Activated T-cell treated with anti-CD3 and anti-CD28 coated beads, Interleukin-2, amount 50 U/mL, for 48 hours (primary cell): Measurements from ENCODE around the gene PI4KA.

Experiments used
- DNase-seq, 2 experiments: peaks; one replicate each; pipeline ENCODE4 v3.0.0-alpha.2; 2020

Gene PI4KA

DNA sequence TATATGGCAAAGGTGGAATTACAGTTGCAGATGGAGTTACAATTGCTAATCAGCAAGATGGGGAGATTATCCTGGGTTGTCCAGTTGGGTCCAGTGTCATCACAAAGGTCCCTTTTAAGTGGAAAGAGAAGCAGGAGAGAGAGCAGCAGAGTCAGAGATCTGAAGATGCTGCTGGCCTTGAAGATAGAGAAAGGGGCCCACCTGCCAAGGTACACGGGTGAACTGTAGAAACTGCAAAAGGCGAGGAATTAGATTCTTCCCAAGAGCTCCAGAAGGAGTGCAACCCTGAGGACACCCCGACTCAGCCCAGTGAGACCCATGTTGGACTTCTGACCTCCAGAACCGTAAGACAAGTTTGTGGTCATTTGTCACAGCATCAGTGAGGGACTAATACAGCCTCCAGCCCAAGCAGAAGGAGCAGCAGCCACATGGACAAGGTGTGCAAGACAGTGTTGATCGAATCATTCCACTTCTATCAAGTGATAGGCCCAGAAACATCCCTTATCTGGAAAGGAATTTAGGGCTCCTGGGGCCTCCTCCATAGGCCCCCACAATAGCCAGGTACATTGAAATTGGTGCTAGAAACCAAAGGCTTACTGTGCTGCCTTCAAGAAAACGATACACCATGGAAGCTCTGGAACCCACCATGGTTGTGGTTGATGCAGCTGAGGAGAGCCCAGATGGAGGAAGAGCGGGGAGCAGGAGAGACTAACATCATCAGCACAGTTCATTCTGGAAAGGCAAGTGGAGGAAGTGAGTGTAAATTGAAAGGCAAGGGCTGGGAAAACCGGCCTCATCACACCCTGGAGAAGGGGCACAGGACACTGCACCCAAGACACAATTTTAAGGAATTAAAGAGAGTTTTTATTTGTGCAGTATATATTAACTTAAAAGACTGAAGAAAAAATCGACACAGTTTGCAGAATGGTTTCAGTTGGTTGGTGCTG is 23.5 kb upstream of the PI4KA start:
- no peak for DNase-seq

DNA sequence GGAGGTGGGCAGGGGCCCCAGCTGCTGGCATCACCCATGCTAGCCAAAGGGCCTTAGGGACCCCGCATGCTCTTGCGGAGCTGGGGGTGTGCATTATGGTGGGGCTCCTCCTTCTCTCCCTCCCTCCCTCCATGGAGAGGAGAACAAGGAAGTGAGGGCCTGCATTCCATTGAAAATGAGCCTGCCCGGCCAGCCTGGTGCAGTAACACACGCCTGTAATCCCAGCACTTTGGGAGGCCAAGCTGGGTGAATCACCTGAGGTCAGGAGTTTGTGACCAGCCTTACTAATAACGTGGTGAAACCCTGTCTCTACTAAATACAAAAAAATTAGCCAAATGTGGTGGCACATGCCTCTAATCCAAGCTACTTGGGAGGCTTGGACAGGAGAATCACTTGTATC is 22.6 kb upstream of the PI4KA start:
- no peak for DNase-seq

DNA sequence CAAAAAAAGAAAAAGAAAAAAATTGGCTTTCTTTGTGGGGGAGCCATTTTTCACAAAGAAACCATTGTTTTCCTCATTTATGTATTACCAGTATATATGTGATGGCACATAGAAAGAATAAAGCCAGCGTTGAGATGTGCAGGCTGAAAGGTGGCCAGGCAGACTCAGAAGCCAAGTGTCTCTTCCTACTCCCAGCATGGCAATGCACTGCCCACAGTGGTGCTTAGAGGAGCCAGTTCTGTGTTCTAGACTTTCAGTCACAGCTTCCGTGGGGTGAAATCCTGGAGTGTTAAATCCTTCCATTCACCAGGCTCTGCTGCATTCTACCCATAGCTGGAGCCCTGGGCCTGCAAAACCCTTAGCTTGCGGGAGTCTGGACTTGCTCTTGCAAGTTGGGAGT is 19.1 kb upstream of the PI4KA start:
- DNase-seq: no peak

DNA sequence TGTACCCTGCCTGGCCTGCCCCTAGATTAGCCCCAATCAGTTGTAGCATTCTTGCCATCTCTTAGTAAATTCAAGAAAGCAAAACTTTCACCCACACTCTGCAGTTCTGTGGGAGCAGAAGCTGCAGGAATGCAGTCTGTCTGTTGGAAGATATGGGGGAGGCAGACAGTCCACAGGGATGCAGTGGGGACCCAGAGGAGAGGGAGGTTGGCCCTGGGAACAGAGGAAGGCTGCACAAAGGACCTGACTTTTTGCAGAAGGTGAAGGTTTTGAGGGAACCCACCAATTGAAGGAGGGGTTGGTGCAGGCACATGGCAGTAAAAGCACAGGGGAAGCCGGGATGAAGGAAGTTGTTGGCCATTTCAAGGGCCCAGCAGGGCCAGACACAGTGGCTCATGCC is 16.7 kb upstream of the PI4KA start:
- DNase-seq: no peak

DNA sequence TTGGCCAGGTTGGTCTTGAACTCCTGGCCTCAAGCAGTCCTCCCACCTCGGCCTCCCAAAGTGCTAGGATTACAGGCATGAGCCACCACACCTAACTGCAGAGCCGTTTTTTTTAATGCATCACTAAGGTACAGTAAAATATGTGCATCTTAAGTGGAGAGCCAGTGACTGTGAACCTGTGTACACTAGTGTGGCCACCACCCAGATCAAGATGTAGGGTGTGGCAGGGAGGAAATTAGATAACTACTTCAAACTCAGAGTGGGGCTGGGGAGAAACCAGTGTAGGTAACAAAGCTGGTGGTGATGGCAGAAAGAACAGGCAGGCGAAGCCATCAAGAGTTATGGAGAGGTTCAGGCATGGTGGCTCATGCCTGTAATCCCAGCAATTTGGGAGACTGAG is 14.6 kb upstream of the PI4KA start:
- no peak for DNase-seq

DNA sequence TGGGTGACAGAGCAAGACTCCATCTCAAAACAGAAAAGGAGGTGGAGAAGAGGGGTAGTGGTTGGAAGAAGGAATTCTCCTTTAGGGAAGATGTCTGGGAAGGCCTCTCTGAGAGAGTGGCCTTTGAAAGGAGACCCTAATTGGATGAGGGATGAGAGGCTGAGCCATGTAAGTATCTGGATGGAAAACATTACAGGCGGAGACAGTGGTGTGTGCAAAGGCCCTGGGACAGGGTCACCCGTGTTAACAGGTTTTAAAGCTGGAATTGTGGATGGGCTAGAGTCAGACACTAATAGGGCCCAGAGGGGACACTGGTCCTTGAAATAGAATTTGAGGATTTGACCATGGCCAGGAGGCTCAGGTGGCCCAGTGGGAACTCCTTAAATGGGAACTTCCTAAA is 10.6 kb upstream of the PI4KA start:
- no peak for DNase-seq

DNA sequence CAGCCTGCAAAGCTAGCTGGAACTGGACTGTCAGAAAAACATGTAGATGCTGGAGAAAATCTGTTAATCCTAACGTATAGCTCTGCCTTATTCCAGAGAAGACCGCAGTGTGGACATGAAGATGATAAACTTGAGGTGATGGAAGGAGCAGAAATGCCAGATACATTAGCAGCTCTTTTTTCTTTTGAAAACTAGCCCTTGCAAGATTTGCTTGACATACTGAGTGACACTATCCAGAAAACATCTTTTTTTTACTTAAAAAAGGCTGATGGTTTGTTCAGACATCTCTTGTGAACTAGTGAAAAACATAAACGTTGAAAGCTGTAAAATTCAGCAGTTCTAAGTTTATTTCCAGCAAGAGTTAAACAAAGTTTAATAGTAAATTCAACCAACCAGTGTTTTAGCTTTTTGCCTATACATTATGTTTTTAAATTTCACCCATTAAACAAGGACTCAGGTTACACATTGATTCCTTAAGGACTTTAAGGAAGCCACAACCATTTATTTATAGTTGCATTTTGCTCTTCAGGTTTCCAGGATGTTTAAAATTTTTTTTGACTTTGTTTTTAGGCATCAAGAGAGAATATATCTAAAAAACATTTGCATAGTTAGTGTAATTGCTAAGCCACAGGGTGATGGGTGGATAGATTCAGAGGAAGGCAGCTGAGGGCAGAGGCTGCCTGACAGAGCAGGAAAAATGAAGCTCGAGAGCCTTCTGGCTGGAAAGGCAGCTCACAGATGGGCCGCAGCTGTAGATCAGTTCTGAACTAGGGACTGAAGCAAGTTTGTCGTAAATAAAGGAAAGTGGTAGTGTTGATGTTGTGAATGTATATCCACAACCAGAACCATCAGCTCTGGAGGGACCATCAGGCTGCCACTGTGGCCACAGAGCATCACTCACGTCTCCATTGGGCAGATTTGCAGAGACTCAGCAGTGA is 9.7 kb upstream of the PI4KA start:
- DNase-seq: no peak

DNA sequence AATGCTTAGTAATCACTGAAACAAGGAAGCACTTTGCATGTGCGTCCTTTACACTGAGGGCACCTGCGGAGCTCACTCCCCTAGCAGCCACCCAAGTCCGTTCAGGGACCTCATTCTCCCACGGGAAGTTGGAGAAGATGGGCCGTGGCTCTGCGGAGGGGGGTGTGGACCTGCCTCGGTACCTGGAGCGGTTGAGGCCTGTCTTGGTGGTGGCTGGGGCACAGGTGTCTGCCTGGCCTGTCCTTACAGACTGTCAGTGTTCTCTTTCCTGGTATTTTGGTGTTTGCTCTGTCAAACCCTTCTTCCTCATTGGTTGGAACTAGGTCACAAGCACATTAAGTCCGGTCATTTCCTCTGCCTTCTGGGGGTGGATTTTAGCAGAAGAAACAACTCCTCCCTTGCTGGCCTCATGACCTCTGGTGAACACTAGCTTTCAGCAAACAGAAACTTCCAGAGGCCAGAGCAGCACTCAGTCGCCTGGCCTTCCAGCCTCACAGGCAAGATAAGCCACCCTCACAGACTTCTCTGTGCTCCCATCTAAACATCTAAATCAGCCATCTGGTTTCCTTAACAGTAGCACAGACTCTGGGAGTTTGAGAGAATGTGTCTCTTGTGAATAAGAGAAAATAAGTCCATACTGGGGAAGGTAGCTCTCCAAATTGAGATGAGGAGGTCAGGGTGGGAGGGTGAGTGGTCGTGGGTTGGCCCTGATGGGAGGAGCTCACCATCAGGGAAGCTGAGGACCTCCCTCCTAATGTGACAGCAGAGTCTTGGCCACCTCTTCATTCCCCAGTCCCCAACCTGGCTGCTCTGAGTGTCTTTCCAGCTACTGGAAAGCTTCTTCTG is 8.8 kb upstream of the PI4KA start:
- DNase-seq: no peak

DNA sequence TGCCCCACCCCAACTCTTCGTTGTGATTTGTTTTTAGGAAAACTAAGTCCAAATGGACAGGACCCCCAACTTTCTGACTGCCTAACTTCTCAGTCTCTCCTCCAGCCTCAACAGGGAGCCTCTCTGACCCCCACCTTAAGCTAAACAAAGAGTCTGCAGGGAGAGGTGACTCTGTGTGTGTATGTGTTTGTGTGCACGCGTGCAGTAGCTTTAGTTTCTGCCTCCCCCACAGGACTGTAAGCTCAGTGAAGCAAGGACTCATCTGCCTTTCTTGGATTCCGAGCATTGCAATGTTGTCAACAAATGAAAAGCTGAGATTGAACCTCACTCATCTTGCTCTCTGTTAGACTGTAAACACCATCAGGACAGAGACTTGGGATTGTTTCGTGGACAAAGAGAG is 8.1 kb upstream of the PI4KA start:
- DNase-seq: no peak

DNA sequence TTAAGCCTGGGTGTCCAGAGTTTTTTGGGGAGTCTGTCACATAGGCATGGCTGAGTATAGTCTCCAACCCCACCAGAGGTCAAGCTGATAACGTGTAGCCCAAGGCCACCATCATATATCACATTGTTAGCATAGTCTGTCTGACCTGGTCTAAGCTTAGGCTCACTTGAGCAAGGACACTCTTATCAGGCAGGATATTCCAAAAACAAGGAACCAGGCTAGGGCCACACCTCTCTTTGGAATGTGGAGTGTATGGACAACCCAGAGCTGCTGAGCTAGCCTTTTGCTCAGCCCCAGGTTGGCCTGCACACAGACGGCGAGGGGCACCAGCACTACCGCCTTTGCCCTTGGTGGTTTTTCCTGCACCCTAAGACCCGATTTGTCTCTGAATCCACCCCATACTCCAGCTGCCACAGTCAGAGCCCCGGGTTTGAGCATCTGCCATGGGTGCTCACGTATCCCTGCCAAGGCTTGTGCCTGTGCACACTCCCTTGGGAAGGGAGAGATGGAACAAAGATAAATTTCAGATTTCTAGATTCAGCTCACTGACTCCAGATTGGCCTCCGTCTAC is 7.3 kb upstream of the PI4KA start:
- DNase-seq: no peak

DNA sequence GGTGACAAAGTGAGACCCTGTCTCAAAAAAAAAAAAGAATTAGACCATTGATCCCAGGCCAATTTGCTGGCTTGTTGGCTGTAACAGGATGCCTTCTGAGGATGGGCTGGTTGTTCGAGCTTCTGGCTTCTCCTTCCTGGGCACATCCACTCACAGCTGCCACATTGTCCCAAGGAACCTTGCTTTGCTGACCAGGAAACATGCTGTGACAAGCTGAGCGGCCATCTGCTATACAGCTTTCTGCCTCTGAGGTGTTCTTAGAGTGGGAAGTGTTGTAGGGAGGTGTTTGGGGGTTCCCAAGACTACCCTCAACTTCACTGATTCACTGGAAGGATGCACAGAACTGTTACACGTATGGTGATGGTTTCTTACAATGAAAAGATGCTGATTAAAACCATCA is 6.7 kb upstream of the PI4KA start:
- no peak for DNase-seq

DNA sequence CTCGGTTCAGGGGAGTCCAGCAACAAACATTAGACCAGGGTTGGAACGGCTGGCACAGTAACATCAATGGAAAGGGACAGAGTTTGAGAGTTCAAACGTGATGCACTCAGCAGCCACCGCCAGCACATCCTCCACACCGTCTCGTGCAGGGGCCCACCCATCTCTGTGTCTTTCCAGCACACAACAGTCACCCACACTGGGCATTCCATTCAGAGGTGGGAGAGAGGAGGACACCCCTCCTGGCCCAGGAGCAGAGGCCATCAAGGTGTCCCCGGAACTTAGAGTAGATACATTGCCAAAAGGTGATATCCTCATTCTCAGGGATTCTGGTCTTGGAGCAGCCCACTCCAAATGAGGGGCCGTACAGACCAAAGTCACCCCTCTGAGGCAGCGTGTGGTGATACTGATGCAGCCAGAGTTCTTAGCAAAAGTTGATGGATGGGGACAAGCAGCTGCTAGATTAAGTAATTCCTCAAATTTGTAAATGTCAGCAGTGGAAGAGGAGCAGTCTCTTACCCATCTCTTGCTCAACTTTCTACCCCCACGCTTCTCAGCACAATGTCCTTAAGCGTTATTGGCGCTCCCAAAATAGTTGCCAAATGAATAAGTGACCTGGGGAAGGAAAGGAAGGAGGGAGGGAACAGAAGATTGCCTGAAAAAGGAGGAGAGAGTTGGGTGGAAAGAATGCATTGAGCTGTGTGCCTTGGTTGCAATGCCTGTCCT is 5.7 kb upstream of the PI4KA start:
- no peak for DNase-seq

DNA sequence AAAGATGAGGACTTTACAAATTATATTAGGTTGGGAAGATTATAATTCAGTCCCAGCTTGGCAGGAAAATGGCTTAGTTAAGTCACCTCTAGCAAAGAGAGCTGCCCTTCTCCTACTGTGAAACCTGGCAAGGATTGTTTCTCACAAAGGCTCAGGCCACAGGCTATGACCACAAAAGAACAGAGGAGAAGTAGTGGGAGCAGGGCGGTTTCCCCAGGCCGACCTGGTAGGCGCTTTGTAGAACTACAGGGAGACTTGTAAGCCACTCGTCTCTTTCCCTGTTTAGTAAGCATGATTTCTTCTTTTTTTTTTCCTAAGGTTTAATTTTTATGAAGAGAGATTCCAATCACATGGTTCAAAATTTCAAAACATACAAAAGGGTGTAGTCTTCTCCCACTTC is 4.8 kb upstream of the PI4KA start:
- no peak for DNase-seq

DNA sequence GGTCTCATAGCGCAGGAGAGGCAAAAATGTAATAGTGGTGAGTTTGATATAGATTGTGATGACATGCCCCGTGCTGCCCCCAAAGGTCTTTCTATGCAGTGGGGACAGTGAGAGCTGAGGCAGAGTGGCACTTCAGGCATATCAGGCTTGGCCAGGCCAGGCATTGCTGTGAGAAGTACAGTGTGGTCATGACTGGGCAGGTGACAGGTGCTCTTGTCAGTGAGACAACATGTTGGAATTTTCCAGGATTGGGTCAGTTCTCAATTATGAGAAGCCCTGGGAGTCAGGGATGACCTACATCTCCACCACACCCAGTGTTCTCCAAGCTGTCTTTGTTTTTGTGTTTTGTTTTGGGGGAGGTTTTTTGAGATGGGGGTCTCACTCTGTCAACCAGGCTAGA is 3.9 kb upstream of the PI4KA start:
- DNase-seq: no peak

DNA sequence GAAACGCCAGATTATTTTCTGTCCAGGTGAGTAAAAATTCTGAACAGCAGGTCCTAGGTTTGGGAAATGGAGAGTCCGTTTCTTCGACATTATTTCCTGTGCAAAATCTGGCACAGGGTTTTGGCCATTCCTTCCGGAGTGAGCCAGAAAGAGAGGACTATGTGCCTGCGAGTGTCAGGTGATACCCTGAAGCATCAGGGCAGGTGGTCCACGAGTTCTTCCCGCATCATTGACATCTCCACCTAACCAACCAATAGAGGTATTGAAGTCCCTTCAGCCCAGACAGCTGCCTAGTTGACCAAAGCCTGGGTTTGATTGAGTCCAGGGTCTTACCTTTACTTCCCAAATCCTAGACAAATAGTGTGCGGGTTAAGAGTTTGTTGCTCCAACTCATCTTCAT is 1.0 kb upstream of the PI4KA start:
- no peak for DNase-seq

DNA sequence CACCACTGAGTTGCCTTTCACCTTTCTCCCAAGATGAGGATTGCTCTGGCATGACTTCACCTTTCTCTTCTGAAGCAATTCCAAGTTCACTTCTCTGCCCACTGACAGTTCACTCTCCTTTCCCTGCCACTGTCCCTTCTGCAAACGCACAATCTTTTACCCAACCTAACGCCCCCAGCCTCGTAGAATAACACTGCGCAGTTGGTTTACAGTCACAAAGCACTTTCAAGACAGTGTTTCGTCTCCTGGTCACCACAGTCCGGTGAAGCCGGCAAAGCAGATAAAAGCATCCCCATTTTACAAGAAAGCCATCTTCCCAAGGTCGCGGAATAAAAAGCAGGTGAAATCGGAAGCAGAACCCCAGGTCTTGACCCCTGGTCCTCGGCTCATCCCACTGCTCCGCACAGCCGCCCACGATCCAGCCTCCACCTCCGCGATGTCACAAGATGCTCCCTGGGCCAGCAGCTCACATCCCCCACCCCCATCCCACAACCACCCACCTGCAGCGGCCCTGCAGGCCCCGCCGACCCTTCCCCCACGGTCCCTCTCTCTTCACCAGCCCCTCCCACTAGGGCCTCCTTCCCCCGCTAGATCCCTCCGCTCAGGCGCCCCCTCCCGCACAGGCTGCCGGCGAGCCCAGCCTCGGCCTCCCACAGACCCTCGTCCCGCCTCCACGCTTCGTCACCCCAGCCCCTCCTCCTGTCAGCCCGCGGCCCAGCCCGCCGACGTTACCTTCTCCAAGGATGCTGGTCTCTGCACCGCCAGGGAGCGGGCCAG is 585 bp downstream of the PI4KA start:
- DNase-seq: peak; percentile 87 to 89

DNA sequence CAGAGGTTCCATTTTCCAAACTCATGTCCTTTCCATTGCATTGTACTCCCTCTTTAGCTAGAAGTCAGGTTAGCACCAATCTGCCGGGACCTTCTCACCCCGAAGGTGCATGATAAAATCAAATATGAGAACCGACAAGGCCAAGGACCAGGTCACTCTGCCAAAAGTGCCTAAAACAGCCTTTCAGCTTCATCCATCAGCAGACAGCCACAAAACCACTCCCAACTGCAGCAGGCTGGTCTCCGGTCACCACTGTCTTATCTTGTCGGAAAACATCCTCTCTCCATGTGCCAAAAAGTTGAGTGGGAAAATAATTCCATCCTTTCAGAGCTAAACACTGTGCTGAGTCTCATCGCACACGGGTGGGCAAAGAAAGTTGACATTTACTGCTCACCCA is 1.4 kb downstream of the PI4KA start:
- DNase-seq: no peak

DNA sequence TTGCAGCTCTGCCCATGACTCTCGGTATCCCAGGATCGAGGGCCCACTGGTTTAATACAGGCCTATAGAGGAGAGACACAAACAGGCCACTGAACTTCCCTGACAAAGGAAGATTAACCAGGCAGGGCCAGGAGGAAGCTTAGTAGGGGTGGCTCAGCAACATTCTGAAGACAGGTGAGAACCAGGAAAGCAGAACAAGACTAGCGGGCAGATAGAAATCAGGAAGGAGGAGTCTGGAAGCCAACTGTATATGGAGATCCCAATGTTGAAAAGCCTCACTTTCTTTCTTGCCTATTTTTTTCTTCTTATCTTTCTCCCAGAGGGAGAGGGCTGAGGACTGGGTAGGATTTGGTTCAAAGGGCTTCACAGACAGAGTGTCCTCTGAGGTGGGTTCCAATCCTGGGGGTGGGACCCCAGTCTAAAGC is 5.4 kb downstream of the PI4KA start:
- no peak for DNase-seq

DNA sequence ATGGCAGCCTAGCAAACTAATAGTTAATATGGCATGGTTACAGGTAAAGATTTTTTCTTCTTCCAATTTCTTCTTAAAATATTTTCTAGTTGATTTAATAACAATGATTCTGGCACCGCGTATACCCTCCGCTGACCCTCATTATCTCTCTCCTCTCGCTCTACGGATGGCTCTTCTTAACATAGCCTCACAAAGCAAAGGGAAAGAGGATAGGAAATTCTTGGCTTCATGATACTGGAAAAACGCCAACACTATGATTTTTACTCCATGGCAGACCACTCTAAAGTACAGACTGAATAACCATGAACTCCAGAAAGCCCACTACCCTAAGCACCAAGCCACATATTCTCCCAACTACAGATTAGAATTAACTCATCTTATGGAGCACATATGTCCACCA is 6.1 kb downstream of the PI4KA start:
- DNase-seq: no peak

DNA sequence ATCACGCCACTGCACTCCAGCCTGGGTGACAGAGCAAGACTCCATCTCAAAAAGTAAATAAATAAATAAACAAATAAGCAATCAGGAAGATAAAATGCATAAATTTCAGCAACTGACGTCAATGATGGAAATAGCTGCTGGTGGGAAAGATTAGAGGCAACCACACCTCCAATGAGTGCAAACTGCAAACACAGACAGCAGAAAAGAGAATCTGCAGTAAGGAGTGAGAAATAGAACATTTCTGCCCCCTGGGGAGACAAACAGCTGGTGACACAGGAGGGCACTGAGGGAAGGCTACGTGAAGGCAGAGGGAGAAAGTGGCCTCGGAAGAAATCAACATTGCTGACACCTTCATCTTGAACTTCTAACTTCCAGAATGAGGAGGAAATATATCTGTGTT is 6.5 kb downstream of the PI4KA start:
- DNase-seq: no peak

DNA sequence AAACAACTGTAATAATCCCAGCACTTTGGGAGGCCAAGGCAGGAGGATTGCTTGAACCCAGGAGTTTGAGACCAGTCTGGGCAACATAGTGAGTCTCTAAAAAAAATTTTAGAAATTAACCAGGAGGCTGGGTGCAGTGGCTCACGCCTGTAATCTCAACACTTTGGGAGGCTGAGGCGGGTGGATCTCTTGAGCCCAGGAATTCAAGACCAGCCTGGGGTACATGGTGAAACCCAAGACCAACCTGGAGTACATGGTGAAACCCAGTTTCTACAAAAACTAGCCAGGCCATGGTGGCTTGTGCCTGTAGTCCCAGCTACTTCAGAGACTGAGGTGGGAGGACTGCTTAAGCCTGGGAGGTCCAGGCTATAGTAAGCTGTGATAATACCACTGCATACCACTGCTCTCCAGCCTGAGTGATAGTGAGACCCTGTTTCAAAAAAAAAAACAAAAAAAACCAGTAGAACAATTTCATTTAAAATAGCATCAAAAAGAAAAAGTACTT is 11.2 kb downstream of the PI4KA start:
- no peak for DNase-seq
